ENCODE data around the gene DCAF17.
A peak's percentile ranks its signal among the peaks of the same experiment; 100 is the strongest.
"Not testable (repeated sequence)": the region's sequence is repeated elsewhere in the genome, so short reads cannot be mapped to it uniquely, and the experiment has no call there.

DCAF17 gene

DNA sequence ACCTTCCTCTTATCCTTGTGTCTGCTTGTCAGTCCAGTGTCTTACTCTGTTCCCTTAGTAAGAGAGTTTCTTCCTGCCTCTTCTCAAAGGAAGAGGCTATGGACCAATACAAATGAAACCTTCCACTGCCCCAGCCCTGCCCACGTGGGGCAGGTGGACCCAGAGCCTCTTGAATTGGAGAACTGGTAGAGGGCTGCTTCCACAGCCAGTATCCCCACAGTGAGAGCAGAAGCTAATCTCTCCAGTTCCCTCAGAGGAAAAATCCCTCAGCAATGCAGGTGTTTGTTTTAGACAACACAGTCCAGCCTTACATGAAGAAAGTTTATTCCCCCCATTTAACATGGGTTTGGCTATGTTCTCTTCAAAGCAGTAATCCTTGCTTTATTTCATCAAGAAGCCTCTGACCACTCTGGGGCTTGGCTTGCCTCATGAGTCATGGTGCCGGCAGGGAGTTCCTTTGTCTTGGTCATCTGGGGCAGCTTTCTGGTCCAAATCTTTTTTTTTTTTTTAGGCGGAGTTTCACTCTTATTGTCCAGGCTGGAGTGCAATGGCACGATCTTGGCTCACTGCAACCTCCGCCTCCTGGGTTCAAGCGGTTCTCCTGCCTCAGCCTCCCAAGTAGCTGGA is 81.8 kb downstream of the DCAF17 start:
- DNase-seq = no peak

DNA sequence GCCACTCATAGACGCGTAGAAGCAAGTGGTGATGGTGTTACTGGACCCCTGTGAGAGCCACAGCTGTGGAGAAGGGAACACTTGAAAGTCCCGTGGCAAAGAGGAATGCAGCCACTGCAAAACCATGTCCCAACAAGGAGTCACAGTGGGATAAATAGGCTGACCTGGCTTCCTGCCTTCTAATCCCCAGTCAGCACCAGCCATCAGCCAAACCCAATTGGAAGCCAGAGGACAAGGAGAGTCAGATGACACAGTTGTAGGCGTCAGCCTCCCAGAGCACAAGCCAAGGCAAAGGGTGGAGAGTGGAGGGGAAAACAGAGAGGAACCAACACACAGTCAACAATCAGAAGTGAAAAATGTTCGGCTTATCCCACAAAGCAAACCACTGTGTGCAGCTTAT is 82.8 kb downstream of the DCAF17 start:
- DNase-seq = no peak

DNA sequence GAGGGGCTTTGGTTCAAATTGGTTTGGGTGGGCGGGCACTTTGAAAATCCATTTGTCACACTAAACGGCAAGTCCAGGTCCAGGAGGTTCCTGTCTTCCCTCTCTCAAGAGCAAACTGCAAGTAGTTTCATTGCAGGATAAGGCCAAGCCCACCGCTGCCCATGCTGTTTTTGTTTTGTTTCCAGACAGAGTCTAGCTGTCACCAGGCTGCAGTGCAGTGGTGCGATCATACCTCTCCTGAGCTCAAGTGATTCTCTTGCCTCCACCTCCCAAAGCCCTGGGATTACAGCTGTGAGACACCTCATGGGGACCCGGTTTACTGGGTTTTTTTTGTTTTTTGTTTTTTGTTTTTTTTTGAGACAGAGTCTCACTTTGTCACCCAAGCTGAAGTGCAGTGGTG is 86.4 kb downstream of the DCAF17 start:
- no peak for DNase-seq

DNA sequence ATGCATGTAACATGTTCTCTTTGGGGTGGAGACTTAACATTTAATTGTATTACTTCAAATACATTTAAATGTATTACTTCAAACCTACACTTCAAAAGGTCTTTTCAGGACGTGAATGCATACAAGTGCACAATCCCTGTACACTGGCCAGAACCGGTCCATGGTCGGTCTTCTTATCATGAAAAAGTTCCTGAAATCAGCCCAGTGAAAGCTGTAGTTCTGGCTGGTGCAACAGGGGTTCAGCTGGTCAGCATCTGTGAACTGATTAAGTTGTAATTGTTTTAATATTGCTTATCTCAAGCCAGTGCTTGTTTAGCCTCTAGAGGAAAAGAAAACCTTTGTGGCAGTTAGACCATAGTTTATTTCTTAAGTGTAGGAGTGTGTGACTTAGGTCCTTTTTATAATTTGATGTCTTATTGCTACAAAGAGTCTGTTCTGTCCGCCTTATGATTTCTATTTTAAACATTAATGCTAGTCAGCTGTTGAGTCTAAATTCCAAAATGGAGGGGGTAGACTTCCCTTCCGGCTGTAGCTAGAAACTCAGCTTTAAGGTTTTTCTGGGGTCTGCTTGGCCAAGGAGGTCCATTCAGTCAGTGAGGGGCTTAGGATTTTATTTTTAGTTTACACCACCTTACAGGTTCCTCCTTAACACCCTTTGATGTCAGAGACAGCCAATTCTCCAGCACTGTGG is 87.5 kb downstream of the DCAF17 start:
- DNase-seq = no peak

DNA sequence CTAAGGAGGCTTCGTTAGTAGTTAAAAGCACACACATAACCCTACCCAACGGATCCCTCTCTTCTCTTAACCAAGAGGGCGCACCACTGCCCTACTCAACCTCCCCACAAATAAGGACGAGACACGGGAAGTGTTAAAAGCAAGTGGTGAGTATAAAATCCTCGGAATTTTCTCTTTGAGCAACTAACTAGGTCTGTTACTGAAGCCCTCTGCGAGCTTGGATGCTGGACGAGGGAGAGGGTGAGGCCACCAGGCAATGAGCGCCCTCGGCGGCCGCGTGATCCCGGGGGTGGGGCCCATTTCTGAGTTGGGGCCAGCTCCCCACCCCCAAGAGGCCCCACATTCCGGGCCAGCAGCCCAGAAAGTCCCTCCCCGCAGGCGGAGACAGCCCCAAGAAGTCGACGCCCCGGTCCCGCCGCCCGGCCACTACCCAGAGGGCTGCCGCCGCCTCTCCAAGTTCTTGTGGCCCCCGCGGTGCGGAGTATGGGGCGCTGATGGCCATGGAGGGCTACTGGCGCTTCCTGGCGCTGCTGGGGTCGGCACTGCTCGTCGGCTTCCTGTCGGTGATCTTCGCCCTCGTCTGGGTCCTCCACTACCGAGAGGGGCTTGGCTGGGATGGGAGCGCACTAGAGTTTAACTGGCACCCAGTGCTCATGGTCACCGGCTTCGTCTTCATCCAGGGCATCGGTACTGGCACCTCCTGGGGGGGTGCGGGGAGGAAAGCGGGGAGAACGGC is 88.2 kb downstream of the DCAF17 start, which contains the start of gene CYBRD1:
TSS of gene CYBRD1 (plus strand) at position 423 of the 736 bp plus-strand sequence. CDS start at position 495, 72 bp downstream.
- DNase-seq = no peak

DNA sequence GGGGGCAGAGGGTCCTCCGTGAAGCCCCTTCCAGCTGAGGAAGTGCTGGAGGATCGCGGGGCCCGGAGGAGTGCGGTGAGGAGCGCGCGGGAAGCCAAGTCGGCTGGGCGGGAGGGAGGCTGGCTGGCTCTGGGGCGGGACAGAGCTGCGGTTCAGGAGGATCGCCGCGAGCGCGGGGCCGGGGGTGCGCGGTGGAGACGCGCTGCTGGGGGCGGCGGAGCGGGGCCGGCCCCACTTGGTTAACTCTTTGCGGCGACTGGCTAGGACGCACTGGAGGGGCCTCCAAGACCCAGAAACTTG is 88.7 kb downstream of the DCAF17 start:
- no peak for DNase-seq

DNA sequence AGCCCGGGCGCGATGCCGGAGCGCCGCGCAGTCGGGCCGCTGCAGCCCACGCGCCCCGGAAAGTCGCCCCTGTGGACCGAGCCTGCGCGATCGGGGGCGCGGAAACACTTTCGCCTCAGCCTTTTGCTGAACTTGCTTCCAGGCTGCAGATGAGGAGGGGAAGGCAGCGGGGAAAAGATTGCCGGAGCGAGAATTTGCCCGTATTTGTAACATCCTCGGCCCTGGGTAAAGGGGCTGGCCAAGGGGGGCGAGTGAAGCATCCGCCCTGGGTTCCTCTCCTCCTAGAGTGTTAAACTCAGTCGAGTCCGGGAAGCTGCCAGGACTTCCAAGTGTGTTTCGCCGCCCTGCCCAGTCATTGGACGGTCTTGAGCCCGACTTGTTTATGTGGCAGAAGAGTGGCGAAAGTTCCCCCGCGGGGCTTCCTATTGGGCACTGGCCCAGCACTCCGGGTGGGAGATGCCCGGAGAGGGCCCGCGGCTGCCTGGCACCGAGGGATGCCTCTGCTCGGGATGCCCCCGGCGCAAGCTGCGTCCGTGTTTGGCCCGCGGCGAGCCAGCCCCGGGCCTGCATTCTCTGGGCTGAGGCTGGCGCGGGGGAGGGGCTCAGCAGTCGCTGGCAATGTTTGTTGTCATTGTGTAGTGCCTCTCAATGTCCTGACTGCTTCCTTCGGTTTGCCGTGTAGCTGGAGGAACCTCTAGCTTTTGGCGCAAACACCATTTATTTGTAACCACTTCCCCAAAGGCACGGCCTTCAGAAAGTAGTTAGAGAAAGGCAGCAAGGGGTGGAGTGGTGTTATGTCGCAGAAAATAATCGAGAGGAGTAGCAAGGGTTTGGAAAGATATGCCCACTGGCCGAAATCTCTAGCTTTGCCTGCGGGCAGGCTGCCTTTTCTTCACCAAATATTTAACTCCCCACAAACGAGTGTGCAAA is 89.3 kb downstream of the DCAF17 start:
- DNase-seq = peak; percentile 18

DNA sequence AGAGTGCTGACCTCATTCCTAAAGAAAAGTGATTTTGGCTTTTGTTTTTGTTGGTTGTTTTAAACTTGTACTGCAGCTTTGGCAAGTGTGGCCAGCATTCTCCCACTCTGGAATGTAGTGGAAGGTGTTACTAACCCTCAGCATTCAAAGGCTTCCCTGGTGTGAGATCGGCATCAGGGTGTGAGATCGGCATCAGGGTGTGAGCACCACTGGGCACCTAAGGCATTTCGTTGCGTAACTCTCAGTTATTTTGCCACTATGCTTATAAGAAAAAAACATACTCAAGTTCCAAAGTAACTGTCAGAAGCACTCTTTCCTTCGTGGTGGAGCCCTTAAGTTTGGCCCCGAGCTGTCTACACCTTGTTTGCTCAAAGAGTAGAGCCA is 90.0 kb downstream of the DCAF17 start:
- no peak for DNase-seq

DNA sequence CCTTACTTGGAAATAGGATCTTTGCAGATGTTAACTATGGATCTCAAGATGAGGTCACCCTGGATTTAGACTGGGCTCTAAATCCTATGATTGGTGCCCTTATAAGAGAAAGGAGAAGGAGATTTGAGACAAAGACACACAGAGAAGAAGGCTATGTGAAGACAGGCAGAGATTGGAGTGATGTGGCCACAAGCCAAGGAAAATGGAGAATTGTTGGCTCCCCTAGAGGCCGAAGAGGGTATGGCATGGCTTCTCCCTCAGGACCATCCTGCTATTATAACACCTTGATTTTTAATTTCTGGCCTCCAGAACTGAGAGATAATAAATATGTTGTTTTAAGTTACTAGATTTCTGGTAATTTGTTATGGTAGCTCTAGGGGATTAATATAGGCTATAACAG is 95.9 kb downstream of the DCAF17 start:
- no peak for DNase-seq

DNA sequence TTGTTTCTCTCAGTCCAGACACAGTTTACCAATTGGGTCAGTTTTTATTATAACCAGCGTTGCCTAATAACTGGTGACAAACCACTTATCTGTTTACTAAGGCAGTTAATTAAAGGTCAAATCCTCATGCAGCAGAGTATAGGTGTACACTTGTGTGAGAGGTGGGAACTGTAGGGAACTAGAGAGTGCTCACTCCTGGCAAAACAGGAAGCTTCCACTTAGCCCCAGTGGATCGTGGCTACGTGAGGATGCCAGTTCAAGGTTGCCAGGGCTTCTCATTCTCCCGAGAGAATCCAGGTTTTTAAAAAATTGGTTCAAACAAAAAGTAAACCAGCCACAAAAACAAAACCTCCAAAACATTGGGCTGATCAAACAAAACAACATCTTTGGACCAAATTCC is 96.4 kb downstream of the DCAF17 start:
- DNase-seq = no peak

DNA sequence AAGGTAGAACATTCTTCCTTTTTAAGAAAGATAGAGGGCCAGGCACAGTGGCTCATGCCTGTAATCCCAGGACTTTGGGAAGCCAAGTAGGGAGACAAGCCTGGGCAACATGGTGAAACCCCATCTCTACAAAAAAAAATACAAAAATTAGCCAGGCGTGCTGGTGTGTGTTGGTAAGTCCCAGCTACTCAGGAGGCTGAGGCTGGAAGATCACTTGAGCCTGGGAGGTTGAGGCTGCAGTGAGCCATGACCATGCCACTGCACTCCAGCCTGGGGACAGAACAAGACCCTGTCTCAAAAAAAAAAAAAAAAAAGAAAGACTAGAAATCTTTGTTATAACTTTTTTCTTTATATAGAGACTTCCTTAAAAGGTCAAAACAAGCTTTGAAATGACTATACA is 96.8 kb downstream of the DCAF17 start:
- DNase-seq = not testable (repeated sequence)

DNA sequence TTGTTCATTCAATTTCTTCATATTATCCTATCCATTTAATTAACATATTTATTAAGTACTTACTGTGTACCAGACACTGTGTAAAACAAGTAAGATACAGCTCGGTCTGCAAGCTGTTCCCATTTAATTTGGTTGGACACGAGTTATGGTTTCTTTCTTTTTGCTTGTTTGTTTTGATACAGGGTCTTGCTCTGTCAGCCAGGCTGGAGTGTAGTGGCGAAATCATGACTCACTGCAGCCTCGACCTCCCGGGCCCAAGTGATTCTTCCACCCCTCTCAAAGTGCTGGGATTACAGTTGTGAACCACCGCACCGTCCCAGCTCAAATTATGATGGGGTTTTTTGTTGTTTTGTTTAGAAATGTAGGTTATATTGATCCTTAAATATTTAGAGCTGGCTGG is 97.3 kb downstream of the DCAF17 start:
- no peak for DNase-seq

DNA sequence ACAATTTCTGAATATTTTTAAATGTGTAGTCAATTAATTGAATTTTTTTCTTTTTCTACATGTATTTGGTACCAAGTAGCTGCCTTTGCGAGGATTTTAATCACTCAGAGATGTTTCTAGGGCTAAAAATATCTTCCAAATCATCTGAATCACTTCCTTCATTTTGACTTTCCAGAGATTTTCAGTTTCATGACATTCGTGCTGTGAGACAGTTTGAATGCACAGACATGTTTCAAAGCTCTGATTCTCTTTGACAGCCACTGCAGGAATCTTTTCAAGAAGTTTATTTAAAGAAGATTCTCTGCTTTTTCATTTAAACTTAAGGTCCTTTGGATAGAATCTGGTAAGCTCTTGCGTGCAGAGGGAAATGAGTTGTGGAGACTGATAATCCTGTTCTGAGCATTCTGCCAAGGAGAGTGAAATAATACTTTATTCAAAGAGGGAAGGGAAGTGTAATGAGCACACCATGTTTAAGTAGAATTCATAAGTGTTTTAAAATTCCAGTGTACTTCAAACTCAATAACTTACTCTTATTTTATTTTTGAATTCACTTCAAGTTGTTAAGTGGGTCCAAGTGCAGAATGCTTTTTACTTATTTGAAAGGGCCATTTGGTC is 97.9 kb downstream of the DCAF17 start:
- DNase-seq = no peak

DNA sequence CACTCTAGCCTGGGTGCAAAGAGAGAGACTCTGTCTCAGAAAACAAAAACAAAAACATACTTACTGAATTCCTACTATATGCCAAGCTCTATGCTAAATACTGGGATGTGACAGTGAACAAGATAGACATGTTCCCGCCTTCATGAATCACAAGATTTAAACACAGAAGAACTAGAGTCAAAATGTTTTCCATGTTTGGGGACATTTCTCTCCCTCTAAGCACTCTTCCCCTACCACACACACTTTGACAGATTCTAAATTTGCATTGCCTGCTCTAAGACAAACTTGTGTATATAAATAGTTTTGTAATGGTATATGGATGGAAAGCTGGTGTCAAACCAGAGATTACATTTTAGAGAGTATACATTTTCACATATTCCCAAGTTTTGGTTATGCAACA is 99.3 kb downstream of the DCAF17 start:
- DNase-seq = no peak
